ENCODE data around the gene ABCB9. TPM values are rescaled to one million over a fixed set of nuclear protein-coding genes. Genes with fewer than 3 reads are reported as not detected.
"Not testable (repeated sequence)": the region's sequence is repeated elsewhere in the genome, so short reads cannot be mapped to it uniquely, and the experiment has no call there.

Gene ABCB9
- total and polyA plus RNA-seq, 8 donors = 1.3 to 6.7 (median 3.1) TPM

DNA sequence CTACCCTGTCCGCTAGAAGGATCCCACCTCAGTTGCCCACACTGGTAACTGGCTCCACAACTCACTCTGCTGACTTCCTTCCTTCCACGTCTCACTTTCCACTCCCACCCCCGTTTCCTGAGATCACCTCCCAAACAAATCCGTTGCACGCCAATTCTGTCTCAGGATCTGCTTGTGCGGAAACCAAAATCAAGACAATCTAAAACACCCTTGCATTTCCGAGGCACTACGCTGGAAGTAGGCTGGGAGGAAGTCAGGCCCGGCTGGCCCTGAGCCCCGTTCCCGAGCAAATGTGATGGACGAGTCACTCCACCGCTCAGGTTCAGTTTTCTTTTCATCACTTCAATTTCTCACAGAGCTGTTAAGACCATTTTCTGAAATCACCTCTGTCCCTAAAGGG is 23.1 kb downstream of the ABCB9 start:
- Histone ChIP-seq H3K9me3 (no peaks in the 10 kb centered on the region), H3K27me3 (no peaks in the 10 kb centered on the region), H3K4me3 (no peak overlapping the region), H3K36me3 (no peaks in the 10 kb centered on the region), H3K4me1 (no peaks in the 10 kb centered on the region), H3K27ac (peak overlapping the region in 1 of 4 donors; percentile 70)
- DNase-seq = no peak
- ATAC-seq = no peak
- 83 to 85% methylated on average over 13 of the region's 13 CpGs for WGBS, 2 donors
- intact Hi-C loops (cut with DNase I) = no loop called here
- no peak for FAIRE-seq
- no peak for TF ChIP-seq CTCF (IDR thresholded peaks at IDR 0.05)

DNA sequence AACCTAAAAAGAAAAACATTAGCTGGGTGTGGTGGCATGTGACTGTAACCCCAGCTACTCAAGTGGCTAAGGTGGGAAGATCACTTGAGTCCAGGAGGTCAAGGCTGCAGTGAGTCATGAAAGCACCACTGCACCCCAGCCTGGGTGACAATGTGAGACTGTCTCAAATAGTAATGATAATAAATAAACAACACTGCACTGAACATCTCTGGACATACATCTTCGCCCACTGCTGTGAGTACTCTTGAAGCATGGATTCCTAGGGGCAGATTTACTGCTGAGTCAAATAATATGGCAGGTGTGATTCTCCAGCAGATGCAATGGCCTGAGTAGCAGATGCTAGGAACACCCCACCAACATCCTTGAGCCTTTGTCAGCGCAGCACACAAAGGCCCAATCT is 23.6 kb downstream of the ABCB9 start:
- Histone ChIP-seq H3K36me3 (no peaks in the 10 kb centered on the region), H3K9me3 (no peaks in the 10 kb centered on the region), H3K27ac (no peak overlapping the region), H3K4me1 (no peaks in the 10 kb centered on the region), H3K4me3 (no peak overlapping the region), H3K27me3 (no peaks in the 10 kb centered on the region)
- DNase-seq (no peak), ATAC-seq (no peak), FAIRE-seq (no peak)
- WGBS, 2 donors = 93 to 95% methylated on average over 2 of the region's 2 CpGs
- TF ChIP-seq CTCF (IDR thresholded peaks at IDR 0.05) = no peak
- intact Hi-C loops (cut with DNase I) = no loop called here

DNA sequence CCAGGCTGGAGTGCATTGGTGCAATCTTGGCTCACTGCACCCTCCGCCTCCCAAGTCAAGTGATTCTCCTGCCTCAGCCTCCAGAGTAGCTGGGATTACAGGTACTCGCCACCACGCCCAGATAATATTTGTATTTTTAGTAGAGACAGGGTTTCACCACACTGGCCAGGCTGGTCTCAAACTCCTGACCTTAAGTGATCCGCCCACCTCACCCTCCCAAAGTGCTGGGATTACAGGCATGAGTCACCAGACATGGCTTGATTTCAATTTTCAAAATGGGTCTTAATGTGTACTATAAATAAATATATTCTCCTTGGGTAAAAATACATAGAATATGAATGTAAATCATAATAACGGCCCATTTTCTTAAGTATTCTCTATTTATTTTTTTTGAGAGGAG is 24.9 kb downstream of the ABCB9 start:
- WGBS, 2 donors = 89 to 90% methylated on average over 5 of the region's 5 CpGs
- ATAC-seq; H3K27me3 ChIP-seq; H3K27ac ChIP-seq; H3K36me3 ChIP-seq; H3K9me3 ChIP-seq; H3K4me1 ChIP-seq; DNase-seq; H3K4me3 ChIP-seq; FAIRE-seq; intact Hi-C loops (cut with DNase I): not testable (repeated sequence)

- H3K36me3 ChIP-seq = no peaks in the 10 kb centered on the region
- no peak for ATAC-seq
- 94 to 96% methylated on average over 4 of the region's 4 CpGs for WGBS, 2 donors
- intact Hi-C loops (cut with DNase I) = no loop called here
- no peaks in the 10 kb centered on the region for H3K27me3 ChIP-seq
- FAIRE-seq = no peak
- no peak for TF ChIP-seq CTCF (IDR thresholded peaks at IDR 0.05)
- no peak for DNase-seq
- no peak overlapping the region for H3K27ac ChIP-seq
- H3K4me1 ChIP-seq = no peaks in the 10 kb centered on the region
- no peaks in the 10 kb centered on the region for H3K9me3 ChIP-seq
- H3K4me3 ChIP-seq = no peak overlapping the region
These were observed 27.1 kb downstream of the ABCB9 start for GRCh38 chr12:122939125-122939524.

DNA sequence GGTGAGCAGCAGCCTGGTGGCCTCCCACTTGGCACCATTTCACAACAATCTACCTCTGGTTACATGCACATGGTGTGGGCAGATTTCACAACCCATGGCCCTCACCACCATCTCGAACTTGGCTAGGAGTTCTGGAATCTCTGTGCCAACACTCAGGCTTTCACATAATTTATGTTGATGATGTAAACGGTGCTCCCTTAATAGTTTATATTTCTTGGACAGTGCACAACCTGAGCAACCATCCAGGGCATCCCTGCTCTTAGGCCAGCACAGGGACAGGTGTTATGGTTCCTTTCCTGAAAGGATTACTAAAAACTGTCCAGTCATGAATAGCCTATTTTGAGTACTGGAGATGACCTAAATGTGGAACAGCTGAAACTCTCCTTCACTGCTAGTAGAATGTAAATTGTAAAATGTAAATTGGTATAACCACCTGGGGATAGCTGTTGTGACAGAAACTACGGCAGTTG is 28.6 kb downstream of the ABCB9 start:
- intact Hi-C loops (cut with DNase I) = no loop called here
- DNase-seq (no peak), ATAC-seq (no peak)

More for the DNA sequence above, 28.6 kb downstream of the ABCB9 start:
- FAIRE-seq = no peak
- no peaks in the 10 kb centered on the region for H3K4me1 ChIP-seq
- no peak for TF ChIP-seq CTCF (IDR thresholded peaks at IDR 0.05)
- H3K4me3 ChIP-seq = no peak overlapping the region
- no peaks in the 10 kb centered on the region for H3K36me3 ChIP-seq
- no peaks in the 10 kb centered on the region for H3K9me3 ChIP-seq
- no peaks in the 10 kb centered on the region for H3K27me3 ChIP-seq
- 70 to 75% methylated on average over 3 of the region's 3 CpGs for WGBS, 2 donors
- H3K27ac ChIP-seq = no peak overlapping the region

Data from pancreas (tissue), 10 donors.